Middle frontal gyrus (tissue), 1 donor: Measurements from ENCODE around the gene PGS1.
"Not testable (repeated sequence)": the region's sequence is repeated elsewhere in the genome, so short reads cannot be mapped to it uniquely, and the experiment has no call there.

Source experiments
- DNase-seq: peaks from one replicate; pipeline ENCODE4 v3.0.0-alpha.2; 2015; ENCODE audit warnings: low spot score; ENCODE audit errors: extremely low spot score

PGS1 gene

GRCh38 chr17:78378225-78379130 lies at the start of gene PGS1:
Gene PGS1 (plus strand): TSS chr17:78378649. CDS start chr17:78378666, 17 bp downstream.
- DNase-seq, result peak; percentile 72

GRCh38 chr17:78329263-78330059 lies 49.0 kb upstream of the PGS1 start:
- no peak for DNase-seq

- no peak for DNase-seq
These were observed 47.8 kb upstream of the PGS1 start for GRCh38 chr17:78330570-78331224.

- not testable (repeated sequence) for DNase-seq
These were observed 47.1 kb upstream of the PGS1 start for GRCh38 chr17:78331355-78331754.

- no peak for DNase-seq
These were observed 45.5 kb upstream of the PGS1 start for GRCh38 chr17:78332991-78333390.

- DNase-seq, result no peak
These were observed 43.2 kb upstream of the PGS1 start for GRCh38 chr17:78335209-78335608.

- DNase-seq, result no peak
These were observed 41.0 kb upstream of the PGS1 start for GRCh38 chr17:78337244-78338109.

GRCh38 chr17:78338486-78339259 lies 39.8 kb upstream of the PGS1 start:
- DNase-seq, result no peak

GRCh38 chr17:78340183-78340955 lies 38.1 kb upstream of the PGS1 start:
- no peak for DNase-seq

- peak; percentile 41 for DNase-seq
These were observed 36.6 kb upstream of the PGS1 start for GRCh38 chr17:78341559-78342448.

- DNase-seq, result no peak
These were observed 35.8 kb upstream of the PGS1 start for GRCh38 chr17:78342449-78343186.

GRCh38 chr17:78343187-78343542 lies 35.3 kb upstream of the PGS1 start:
- no peak for DNase-seq

- DNase-seq, result no peak
These were observed 34.8 kb upstream of the PGS1 start for GRCh38 chr17:78343543-78344201.

- DNase-seq, result no peak
These were observed 33.8 kb upstream of the PGS1 start for GRCh38 chr17:78344666-78345065.

GRCh38 chr17:78345172-78345571 lies 33.3 kb upstream of the PGS1 start:
- no peak for DNase-seq

- DNase-seq, result no peak
These were observed 32.5 kb upstream of the PGS1 start for GRCh38 chr17:78345791-78346494.
